A549 (cell line): Measurements from ENCODE around the gene HSD17B2. TPM values are rescaled to one million over a fixed set of nuclear protein-coding genes. Genes with fewer than 3 reads are reported as not detected.

ENCODE experiments used
- ATAC-seq, 2 experiments: fragments of 200-7000 bp in 1 of 2; fragments of >200 bp in 1 of 2; cut with Nextera tagmentation in 1 of 2; cut with Tn5 transposase in 1 of 2; 3 replicates each; pipeline versions ENCODE4 v1.8.0 to v1.9.1; 2018 to 2020; ENCODE audit warnings: mild to moderate bottlenecking in 1 of 2, moderate library complexity in 1 of 2
- CTCF ChIA-PET: fragments of 300-600 bp; sonication (Branson Sonifier 250); formaldehyde crosslinking; extraction: SDS; loops from one replicate; lab custom pipeline; 2021; ENCODE audit warnings: antibody characterized with exemption, inconsistent platforms; lab: Yijun Ruan, JAX
- POLR2A ChIA-PET: fragments of 350-600 bp; formaldehyde crosslinking; extraction: SDS; loops from one replicate; lab custom pipeline; 2021; ENCODE audit warnings: antibody characterized with exemption, inconsistent platforms; lab: Yijun Ruan, JAX
- DNase-seq, 2 experiments: peaks; one replicate each; pipeline versions ENCODE4 v3.0.0 to v3.0.0-alpha.2; 2011 to 2016; ENCODE audit warnings: low read depth in 1 of 2, low spot score in 1 of 2
- FAIRE-seq: peaks from 2 replicates; lab custom pipeline; 2011; peaks lifted over from hg19 to GRCh38; lab: Jason Lieb, UNC
- H3K27ac ChIP-seq, 2 experiments: fragments of >200 bp; sonication (Bioruptor Twin); formaldehyde crosslinking; 3 replicates each; pipeline ENCODE4 v1.5.1; 2016 to 2017
- H3K4me1 ChIP-seq: fragments of >200 bp; sonication (Bioruptor Twin); formaldehyde crosslinking; 3 replicates; pipeline ENCODE4 v1.6.1; 2016
- H3K4me2 ChIP-seq: fragments of >200 bp; sonication (Bioruptor Twin); formaldehyde crosslinking; 3 replicates; pipeline ENCODE4 v1.6.1; 2016
- H3K4me3 ChIP-seq: fragments of >200 bp; sonication (Bioruptor Twin); formaldehyde crosslinking; 3 replicates; pipeline ENCODE4 v1.5.1; 2016
- H3K9me3 ChIP-seq: fragments of >200 bp; sonication (Bioruptor Twin); formaldehyde crosslinking; 3 replicates; pipeline ENCODE4 v1.6.1; 2016
- BHLHE40 ChIP-seq: IDR thresholded peaks from 2 replicates; pipeline ENCODE4 v1.6.1; 2012; ENCODE audit warnings: low read depth, low read length, inconsistent platforms
- CEBPB ChIP-seq, 2 experiments: fragments of >200 bp in 1 of 2; sonication (Bioruptor Twin) in 1 of 2; formaldehyde crosslinking in 1 of 2; IDR thresholded peaks; 2 replicates each; pipeline ENCODE4 v1.6.1; 2012 to 2016
- CHD2 ChIP-seq: fragments of 150-350 bp; IDR thresholded peaks from 2 replicates; pipeline ENCODE4 v1.6.1; 2014; ENCODE audit warnings: low read length; ENCODE audit not compliant: partially characterized antibody
- FOXS1 ChIP-seq: fragments of 250-450 bp; sonication (Bioruptor Pico); IDR thresholded peaks from 2 replicates; pipeline ENCODE4 v1.5.0; 2020; ENCODE audit warnings: mild to moderate bottlenecking, moderate library complexity
- HDAC2 ChIP-seq: fragments of 200-600 bp; sonication (generic); IDR thresholded peaks from 2 replicates; pipeline ENCODE4 v1.6.1; 2016
- HEYL ChIP-seq: fragments of 250-450 bp; sonication (Bioruptor Pico); IDR thresholded peaks from 2 replicates; pipeline ENCODE4 v1.8.0; 2021; ENCODE audit warnings: mild to moderate bottlenecking, moderate library complexity
- HOXA7 ChIP-seq: fragments of 250-450 bp; sonication (Bioruptor Pico); IDR thresholded peaks from 2 replicates; pipeline ENCODE4 v1.5.0; 2020; ENCODE audit warnings: mild to moderate bottlenecking, moderate library complexity
- MYC ChIP-seq: IDR thresholded peaks from 2 replicates; pipeline ENCODE4 v1.6.1; 2012; ENCODE audit warnings: mild to moderate bottlenecking, inconsistent platforms, low read length, improper control_type of control experiment, borderline replicate concordance
- NR3C1 ChIP-seq: fragments of >200 bp; sonication (Bioruptor Twin); formaldehyde crosslinking; IDR thresholded peaks from 3 replicates; pipeline ENCODE4 v1.6.1; 2017
- PHF8 ChIP-seq: fragments of 200-600 bp; sonication (generic); IDR thresholded peaks from 2 replicates; pipeline ENCODE4 v1.6.1; 2016; ENCODE audit warnings: low read depth, mild to moderate bottlenecking, antibody characterized with exemption, moderate library complexity, borderline replicate concordance
- RAD21 ChIP-seq, 2 experiments: fragments of >200 bp in 1 of 2; sonication (Bioruptor Twin) in 1 of 2; formaldehyde crosslinking in 1 of 2; IDR thresholded peaks in 1 of 2; conservative IDR thresholded peaks in 1 of 2; 2 replicates in 1 of 2; 3 replicates in 1 of 2; pipeline ENCODE4 v1.6.1; 2012 to 2018; ENCODE audit warnings: inconsistent platforms in 1 of 2
- RARB ChIP-seq: fragments of 250-450 bp; sonication (Bioruptor Pico); IDR thresholded peaks from 2 replicates; pipeline ENCODE4 v1.8.0; 2021; ENCODE audit warnings: mild to moderate bottlenecking, moderate library complexity
- RFX5 ChIP-seq: fragments of 450-650 bp; IDR thresholded peaks from 2 replicates; pipeline ENCODE4 v1.7.1; 2014; ENCODE audit warnings: antibody characterized with exemption, mild to moderate bottlenecking, moderate library complexity
- RNF2 ChIP-seq: fragments of 200-600 bp; sonication (generic); IDR thresholded peaks from 2 replicates; pipeline ENCODE4 v1.6.1; 2016; ENCODE audit warnings: low read depth, mild to moderate bottlenecking, antibody characterized with exemption, moderate library complexity, borderline replicate concordance
- TP53 ChIP-seq: fragments of 250-450 bp; sonication (Bioruptor Pico); IDR thresholded peaks from 2 replicates; pipeline ENCODE4 v1.5.0; 2021; ENCODE audit warnings: mild to moderate bottlenecking, moderate library complexity
- ZFP36 ChIP-seq: fragments of 450-650 bp; IDR thresholded peaks from 2 replicates; pipeline ENCODE4 v1.6.1; 2014; ENCODE audit warnings: borderline replicate concordance; ENCODE audit not compliant: partially characterized antibody
- ZNF302 ChIP-seq: fragments of 250-450 bp; sonication (Bioruptor Pico); IDR thresholded peaks from 2 replicates; pipeline ENCODE4 v1.9.0; 2021; ENCODE audit warnings: inconsistent platforms, mild to moderate bottlenecking, moderate library complexity
- WGBS: methylation state at CpG from one replicate; pipeline ENCODE4 v1.1.6; 2017; ENCODE audit errors: missing lambda C conversion rate; 5-methylcytosine and 5-hydroxymethylcytosine counted together
- polyA plus RNA-seq, 4 experiments: library from polyadenylated mRNA; depleted of rRNA in 3 of 4; stranded (reverse); fragments of >200 nt; fragmentation: RNase III in 1 of 4; extraction: RNeasy Plus Mini Kit Qiagen cat#74134 plus additional on column Dnase treatment in 1 of 4; gene quantifications; 2 replicates in 3 of 4; 3 replicates in 1 of 4; pipeline ENCODE4 v1.2.3, GENCODE V29; 2011 to 2017
- TF ChIP-seq, protein P1 (sequence below): fragments of >200 bp; sonication (Bioruptor Twin); formaldehyde crosslinking; IDR thresholded peaks from 3 replicates; pipeline ENCODE4 v1.6.1; 2016
- TF ChIP-seq, protein P2 (sequence below): IDR thresholded peaks from 2 replicates; pipeline ENCODE4 v1.6.1; 2012
- TF ChIP-seq, protein P3 (sequence below): fragments of 450-650 bp; IDR thresholded peaks from 2 replicates; pipeline ENCODE4 v1.6.1; 2014; ENCODE audit warnings: antibody characterized with exemption
- TF ChIP-seq, protein P4 (sequence below): fragments of 250-450 bp; sonication (Bioruptor Pico); IDR thresholded peaks from 2 replicates; pipeline ENCODE4 v1.5.0; 2021; ENCODE audit warnings: mild to moderate bottlenecking, moderate library complexity, borderline replicate concordance

HSD17B2 gene
- polyA plus RNA-seq, 2 of the 4 experiments (the other 2 are of a cell fraction) = 0.03 TPM; not detected in 1

DNA sequence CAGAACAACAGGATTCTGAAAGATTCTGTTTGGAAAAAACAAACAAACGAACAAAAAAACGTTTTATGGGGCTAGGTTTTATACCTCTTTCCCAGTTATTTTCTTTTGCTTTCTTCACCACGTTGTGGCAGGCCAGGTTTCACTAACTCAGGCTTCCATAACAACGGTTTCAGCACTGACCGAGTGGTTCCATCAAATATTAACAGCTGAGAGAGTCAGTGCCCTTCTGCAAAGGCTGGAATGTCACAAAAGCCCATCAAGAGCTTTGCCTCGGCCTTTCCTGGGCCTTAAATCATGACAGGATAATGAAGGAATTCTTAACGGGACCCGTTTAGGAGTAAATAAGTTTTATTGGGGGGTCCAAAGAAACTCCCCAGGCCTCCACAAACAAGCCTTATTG lies 100.8 kb downstream of the HSD17B2 start (continued):
- TF ChIP-seq, protein P1, sequence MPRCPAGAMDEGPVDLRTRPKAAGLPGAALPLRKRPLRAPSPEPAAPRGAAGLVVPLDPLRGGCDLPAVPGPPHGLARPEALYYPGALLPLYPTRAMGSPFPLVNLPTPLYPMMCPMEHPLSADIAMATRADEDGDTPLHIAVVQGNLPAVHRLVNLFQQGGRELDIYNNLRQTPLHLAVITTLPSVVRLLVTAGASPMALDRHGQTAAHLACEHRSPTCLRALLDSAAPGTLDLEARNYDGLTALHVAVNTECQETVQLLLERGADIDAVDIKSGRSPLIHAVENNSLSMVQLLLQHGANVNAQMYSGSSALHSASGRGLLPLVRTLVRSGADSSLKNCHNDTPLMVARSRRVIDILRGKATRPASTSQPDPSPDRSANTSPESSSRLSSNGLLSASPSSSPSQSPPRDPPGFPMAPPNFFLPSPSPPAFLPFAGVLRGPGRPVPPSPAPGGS = no peak
- TF ChIP-seq, protein P2, sequence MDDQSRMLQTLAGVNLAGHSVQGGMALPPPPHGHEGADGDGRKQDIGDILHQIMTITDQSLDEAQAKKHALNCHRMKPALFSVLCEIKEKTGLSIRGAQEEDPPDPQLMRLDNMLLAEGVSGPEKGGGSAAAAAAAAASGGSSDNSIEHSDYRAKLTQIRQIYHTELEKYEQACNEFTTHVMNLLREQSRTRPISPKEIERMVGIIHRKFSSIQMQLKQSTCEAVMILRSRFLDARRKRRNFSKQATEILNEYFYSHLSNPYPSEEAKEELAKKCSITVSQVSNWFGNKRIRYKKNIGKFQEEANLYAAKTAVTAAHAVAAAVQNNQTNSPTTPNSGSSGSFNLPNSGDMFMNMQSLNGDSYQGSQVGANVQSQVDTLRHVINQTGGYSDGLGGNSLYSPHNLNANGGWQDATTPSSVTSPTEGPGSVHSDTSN = no peak
- TF ChIP-seq RARB (CRISPR knock-in tag) (no peak), ZNF302 (CRISPR knock-in tag) (no peak)
- TF ChIP-seq, protein P3, sequence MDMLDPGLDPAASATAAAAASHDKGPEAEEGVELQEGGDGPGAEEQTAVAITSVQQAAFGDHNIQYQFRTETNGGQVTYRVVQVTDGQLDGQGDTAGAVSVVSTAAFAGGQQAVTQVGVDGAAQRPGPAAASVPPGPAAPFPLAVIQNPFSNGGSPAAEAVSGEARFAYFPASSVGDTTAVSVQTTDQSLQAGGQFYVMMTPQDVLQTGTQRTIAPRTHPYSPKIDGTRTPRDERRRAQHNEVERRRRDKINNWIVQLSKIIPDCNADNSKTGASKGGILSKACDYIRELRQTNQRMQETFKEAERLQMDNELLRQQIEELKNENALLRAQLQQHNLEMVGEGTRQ = no peak

DNA sequence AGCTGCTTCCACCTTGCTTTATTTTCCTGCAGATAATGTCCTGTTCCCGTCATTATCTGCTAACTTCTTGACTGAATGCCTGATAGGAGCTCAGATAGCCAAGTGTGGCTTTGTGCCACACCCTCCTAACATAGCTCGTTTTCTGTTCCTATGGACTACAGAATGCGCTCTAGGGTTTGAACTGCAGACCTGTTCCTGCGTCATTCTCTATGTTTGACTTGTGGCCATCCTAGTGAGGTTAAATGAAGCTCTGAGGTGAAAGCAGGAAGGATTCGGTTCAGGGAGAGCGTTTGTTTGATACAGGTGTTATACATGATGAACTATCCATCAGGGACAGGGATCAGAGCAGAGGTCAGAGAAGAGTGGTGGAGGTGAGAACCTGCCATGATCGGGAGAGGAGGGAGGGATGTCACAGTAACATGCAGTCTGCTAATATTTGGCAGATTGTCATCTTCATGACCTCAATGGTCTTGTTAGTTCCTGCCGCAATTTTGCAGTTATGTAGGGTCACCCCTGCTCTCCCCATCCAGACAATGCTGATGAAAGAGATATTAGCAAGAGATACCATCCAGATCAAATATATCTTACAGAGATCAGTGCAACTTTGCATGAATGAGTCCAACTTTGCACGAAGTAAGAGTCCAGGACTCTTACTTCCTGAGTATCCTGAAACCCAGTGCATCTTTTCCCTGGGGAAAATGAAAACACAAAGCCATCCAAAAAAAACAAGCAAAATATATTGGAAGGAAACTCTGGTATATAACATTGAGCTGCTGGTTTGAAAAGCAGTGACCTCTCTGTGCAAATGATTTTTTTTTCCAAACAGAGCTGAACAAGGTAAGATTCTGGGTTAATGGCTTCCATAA lies 102.1 kb downstream of the HSD17B2 start:
- H3K4me1 ChIP-seq = no peaks in the 10 kb centered on the region
- H3K4me3 ChIP-seq = no peak overlapping the region
- no peak for DNase-seq
- no peak for FAIRE-seq
- ChIA-PET POLR2A (no interaction called here), CTCF (interaction anchor here (0.9 kb wide), 1 partner anchor 126 kb away, joined by 3 read pairs; no protein-coding TSS in a partner anchor)
- no peaks in the 10 kb centered on the region for H3K9me3 ChIP-seq
- TF ChIP-seq CEBPB (IDR thresholded peaks at IDR 0.05) = no peak
- no peak for TF ChIP-seq RNF2
- TF ChIP-seq HOXA7 (CRISPR knock-in tag) = no peak
- no peak for TF ChIP-seq RAD21 (conservative IDR thresholded peaks at IDR 0.05 in 1 of 2, IDR thresholded peaks at IDR 0.05 in 1 of 2)
- no peak for TF ChIP-seq NR3C1
- no peak for TF ChIP-seq FOXS1 (CRISPR knock-in tag)
- no peak for TF ChIP-seq RFX5
- H3K27ac ChIP-seq = no peak overlapping the region
- H3K4me2 ChIP-seq = no peak overlapping the region
- 83% methylated on average over 9 of the region's 9 CpGs for WGBS
- no peak for ATAC-seq

DNA sequence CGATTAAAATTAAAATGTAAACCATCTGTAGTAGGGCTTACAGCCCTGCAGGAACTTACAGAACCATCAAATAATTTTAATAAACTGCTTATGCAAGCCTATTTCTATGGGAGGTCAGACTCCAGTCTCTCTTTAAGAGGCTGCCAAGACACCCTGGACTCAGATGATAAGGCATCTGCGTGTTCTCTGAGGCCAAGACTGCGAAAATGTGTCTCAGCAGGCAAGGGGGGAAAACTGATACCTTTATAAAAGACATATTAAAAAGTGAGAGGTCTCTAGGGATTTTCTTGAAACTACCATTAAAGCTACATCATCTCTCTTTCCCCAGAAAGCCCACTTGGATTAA lies 102.7 kb downstream of the HSD17B2 start:
- no peak overlapping the region for H3K4me2 ChIP-seq
- no peaks in the 10 kb centered on the region for H3K4me1 ChIP-seq
- 96% methylated on average over 3 of the region's 3 CpGs for WGBS
- DNase-seq = no peak
- H3K27ac ChIP-seq = no peak overlapping the region
- TF ChIP-seq TP53 (CRISPR knock-in tag) (no peak), ZFP36 (no peak), CHD2 (no peak), PHF8 (no peak), BHLHE40 (no peak), FOXS1 (CRISPR knock-in tag) (no peak), HDAC2 (no peak), HEYL (CRISPR knock-in tag) (no peak), MYC (no peak)
- TF ChIP-seq, protein P4, sequence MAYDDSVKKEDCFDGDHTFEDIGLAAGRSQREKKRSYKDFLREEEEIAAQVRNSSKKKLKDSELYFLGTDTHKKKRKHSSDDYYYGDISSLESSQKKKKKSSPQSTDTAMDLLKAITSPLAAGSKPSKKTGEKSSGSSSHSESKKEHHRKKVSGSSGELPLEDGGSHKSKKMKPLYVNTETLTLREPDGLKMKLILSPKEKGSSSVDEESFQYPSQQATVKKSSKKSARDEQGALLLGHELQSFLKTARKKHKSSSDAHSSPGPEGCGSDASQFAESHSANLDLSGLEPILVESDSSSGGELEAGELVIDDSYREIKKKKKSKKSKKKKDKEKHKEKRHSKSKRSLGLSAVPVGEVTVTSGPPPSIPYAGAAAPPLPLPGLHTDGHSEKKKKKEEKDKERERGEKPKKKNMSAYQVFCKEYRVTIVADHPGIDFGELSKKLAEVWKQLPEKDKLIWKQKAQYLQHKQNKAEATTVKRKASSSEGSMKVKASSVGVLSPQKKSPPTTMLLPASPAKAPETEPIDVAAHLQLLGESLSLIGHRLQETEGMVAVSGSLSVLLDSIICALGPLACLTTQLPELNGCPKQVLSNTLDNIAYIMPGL (CRISPR knock-in tag) = no peak
- ChIA-PET CTCF (interaction anchor here (0.9 kb wide), 1 partner anchor 126 kb away, joined by 3 read pairs; no protein-coding TSS in a partner anchor), POLR2A (no interaction called here)
- H3K4me3 ChIP-seq = no peak overlapping the region
- H3K9me3 ChIP-seq = no peaks in the 10 kb centered on the region
- no peak for FAIRE-seq
- no peak for ATAC-seq
